Measurements from ENCODE around the gene ANKRD45.

- TF ChIP-seq CTCF (IDR thresholded peaks at IDR 0.05; ENCODE audit: low read depth, low read length, poor library complexity, severe bottlenecking) (no peak), EZH2phosphoT487 (IDR thresholded peaks at IDR 0.05; ENCODE audit: borderline replicate concordance, low read length) (no peak)
These were observed 12.5 kb upstream of the ANKRD45 start for GRCh38 chr1:173682184-173682583.
